HG03025 (cell line): ENCODE results near the gene PRRT3.

Source experiments
- ATAC-seq: cut with Tn5 transposase; IDR thresholded peaks from one replicate; pipeline ENCODE4 v1.9.1; 2021; ENCODE audit warnings: mild to moderate bottlenecking, moderate library complexity; ENCODE audit not compliant: unreplicated experiment, low FRiP score

Gene PRRT3

GRCh38 chr3:9928158-9928557 is 24.1 kb downstream of the PRRT3 start:
- ATAC-seq: no peak

- ATAC-seq: no peak
These were observed 33.8 kb downstream of the PRRT3 start for GRCh38 chr3:9918261-9919038.

GRCh38 chr3:9917820-9918219 is 34.4 kb downstream of the PRRT3 start:
- no peak for ATAC-seq

DNA sequence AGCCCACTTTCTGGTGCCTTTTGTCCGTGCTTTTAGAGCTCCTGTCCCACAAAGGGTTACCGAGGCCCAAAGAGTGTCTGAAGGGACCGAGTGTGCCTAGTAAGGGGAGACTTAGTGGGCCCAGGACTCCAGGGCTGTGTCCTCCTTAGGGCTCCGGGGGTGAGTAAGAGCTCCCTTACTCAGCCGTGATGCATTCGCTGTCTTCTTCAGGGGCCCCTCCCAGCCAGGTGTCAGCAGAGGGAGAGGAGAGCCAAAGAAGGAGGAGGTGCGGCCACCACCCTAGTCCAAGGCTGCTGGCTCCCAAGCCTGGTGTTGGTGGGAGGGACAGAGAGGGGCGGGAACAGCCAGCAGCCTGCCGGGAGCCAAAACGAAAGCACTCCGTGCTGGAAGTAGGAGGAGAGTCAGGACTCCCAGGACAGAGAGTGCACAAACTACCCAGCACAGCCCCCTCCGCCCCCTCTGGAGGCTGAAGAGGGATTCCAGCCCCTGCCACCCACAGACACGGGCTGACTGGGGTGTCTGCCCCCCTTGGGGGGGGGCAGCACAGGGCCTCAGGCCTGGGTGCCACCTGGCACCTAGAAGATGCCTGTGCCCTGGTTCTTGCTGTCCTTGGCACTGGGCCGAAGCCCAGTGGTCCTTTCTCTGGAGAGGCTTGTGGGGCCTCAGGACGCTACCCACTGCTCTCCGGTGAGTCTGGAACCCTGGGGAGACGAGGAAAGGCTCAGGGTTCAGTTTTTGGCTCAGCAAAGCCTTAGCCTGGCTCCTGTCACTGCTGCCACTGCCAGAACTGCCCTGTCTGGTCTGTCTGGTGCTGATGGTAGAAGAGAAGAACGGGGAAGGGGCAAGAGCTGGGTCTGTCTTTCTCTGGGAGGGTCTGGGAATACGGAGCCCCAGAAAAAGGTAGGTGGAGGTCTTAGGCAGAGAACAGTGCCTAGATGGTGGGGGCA is 35.2 kb downstream of the PRRT3 start, which contains the start of gene IL17RC:
Gene IL17RC, plus strand, starts transcription at position 365 of the 947 bp plus-strand sequence. Its CDS starts 218 bp downstream, at position 583.
- ATAC-seq: no peak

- no peak for ATAC-seq
These were observed 35.9 kb downstream of the PRRT3 start for GRCh38 chr3:9916346-9916733.

DNA sequence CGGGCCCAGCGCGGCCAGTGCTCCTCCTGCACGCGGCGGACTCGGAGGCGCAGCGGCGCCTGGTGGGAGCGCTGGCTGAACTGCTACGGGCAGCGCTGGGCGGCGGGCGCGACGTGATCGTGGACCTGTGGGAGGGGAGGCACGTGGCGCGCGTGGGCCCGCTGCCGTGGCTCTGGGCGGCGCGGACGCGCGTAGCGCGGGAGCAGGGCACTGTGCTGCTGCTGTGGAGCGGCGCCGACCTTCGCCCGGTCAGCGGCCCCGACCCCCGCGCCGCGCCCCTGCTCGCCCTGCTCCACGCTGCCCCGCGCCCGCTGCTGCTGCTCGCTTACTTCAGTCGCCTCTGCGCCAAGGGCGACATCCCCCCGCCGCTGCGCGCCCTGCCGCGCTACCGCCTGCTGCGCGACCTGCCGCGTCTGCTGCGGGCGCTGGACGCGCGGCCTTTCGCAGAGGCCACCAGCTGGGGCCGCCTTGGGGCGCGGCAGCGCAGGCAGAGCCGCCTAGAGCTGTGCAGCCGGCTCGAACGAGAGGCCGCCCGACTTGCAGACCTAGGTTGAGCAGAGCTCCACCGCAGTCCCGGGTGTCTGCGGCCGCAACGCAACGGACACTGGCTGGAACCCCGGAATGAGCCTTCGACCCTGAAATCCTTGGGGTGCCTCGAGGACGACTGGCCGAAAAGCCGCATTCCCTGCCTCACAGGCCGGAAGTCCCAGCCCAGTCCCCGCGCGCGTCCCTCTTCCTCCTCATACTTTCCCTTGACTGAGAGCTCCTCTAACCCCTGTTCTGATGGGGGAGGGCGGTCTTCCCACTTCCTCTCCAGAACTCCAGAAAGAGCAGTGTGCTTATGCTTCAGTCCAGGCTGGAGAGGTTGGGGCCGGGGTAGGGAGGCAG is 36.7 kb downstream of the PRRT3 start:
- ATAC-seq: no peak

DNA sequence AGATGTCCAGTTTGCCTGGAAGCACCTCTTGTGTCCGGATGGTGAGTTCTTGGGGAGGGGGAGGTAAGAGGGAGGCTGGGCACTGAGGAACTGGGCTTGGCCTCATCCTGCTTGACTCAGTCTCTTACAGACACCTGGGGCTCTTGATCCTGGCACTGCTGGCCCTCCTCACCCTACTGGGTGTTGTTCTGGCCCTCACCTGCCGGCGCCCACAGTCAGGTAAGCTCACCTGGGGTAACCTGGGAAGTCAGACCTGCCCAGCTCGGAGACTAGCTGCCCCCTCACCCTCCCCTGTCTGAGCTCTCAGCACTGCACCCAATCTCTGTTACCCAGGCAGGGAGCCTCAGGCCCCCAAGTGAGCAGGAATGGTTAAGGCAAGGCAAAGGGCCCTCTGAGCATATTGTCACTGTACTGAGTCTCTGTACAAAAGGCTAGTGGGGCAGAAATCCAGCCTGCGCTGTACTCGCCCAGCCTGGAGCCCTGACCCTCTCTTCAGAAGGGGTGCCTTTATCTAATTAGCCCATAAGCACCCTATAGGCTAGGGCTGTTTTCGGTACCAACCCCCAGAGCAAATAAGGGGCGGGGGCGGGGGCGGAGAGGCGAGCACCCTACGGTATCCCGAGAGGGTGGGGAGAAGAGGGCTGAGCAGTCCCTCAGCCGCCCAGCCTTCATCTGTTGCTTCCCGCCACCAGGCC is 37.5 kb downstream of the PRRT3 start:
- no peak for ATAC-seq

DNA sequence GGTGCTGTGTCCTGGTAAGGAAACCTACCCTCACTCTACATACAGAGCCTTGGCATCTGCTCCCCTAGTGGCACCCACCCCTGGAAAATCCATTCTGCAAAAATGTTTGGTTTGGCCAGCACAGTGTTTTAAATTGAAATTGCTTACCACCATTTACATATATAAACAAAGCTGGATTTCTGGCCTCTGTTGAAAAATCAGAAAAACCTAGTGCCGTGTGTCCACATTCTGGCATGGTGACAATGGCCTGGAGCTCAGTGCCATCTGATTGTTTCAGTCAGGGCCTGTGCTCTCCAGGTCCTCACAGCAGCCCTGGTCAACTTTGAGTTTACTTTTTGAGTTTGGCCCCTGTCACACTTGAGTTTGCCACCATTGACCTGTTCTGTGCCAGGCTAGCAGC is 38.2 kb downstream of the PRRT3 start:
- ATAC-seq: no peak

DNA sequence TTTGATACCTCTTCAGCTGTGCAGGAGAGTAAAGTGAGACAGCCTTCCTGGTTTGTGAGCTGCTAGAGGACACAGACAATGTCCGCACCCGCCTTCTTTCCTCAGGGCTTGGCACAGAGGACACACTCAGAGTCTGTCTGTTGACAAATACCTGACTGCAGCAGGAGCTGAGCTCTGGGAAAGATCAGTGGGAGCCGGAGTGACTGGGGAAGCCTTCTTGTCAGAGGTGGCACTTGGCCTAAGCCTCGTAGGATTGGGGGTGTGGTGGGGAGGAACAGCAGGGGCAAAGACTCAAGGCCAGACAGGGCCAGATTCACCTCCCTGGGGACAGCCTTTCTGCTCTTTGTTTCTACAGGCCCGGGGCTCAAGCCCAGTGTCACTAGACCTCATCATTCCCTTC is 38.6 kb downstream of the PRRT3 start:
- no peak for ATAC-seq

GRCh38 chr3:9912294-9912935 is 39.8 kb downstream of the PRRT3 start:
- ATAC-seq: no peak

DNA sequence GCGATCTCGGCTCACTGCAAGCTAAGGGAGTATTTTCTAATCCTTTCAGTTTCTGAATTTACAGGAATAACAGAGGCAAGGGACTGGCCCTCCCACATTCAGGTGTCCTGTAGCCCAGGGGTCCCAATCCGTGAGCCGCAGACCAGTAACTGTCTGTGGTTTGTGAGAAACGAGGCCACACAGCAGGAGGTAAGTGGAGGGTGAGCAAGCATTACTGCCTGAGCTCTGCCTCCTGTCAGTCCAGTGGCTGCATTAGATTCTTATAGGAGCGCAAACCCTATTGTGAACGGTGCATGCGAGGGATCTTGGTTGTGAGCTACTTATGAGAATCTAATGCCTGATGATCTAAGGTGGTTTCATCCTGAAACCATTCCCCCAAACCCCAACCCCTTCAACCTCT is 40.3 kb downstream of the PRRT3 start:
- no peak for ATAC-seq

GRCh38 chr3:9909221-9910013 is 42.8 kb downstream of the PRRT3 start:
- ATAC-seq: no peak

- ATAC-seq: no peak
These were observed 43.9 kb downstream of the PRRT3 start for GRCh38 chr3:9908286-9908685.

GRCh38 chr3:9906480-9906879 is 45.7 kb downstream of the PRRT3 start:
- no peak for ATAC-seq

DNA sequence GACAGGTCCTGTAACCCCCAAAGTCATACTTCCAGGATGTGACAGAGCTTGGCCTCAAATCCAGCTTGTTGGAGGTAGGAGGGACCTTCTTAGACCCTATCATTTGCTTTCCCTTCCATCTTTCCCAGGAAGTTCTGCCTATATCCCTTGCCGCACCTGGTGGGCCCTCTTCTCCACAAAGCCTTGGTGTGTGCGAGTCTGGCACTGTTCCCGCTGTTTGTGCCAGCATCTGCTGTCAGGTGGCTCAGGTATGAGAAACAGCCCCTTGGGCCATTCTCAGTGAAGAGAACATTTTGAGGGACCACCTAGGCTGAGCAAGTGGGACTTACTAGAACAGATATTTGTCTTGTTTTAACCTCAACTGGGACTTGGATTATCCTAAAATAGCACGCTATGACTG is 48.3 kb downstream of the PRRT3 start:
- no peak for ATAC-seq

DNA sequence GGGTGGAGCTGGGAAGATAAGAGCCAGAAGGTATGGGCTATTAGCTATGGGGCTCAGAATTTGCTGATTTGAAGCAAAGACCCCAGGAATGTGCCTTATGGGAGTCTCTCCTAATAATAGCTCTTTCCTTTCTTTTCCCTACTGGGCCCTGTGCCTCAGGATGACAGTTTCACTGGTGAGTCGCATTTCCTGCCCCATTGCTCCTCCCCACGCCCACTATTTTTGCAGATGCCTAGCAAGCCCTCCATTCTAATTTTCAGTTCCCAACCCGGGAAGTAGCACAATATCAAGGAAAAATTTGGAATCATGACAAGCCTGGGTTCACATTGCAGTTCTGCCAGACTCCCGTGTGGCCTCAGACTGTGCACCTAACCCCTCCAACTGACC is 49.0 kb downstream of the PRRT3 start:
- no peak for ATAC-seq

GRCh38 chr3:9902372-9903237 is 49.6 kb downstream of the PRRT3 start, which contains the start of gene IL17RE:
TSS of gene IL17RE (plus strand) at chr3:9902848. CDS start at chr3:9902933, 85 bp downstream.
- ATAC-seq: no peak

DNA sequence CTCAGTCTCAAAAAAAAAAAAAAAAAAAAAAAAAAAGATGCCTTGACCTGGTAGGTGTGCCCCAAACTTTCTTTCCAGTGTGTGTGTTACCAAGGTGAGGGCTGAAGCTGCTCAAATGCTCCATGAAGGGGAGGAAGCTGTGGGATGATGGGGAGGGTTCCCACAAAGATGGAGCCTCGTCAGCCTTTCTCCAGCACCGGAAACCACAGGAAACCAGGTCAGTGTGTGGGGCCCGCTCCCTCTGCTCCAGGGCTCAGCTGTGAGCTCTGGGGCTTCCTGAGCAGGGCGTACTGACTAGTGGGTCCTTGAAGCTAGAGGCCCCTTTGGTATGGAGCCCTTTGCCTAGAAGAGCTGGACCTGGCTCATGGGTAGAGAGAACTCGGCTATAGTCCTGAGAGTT is 50.2 kb downstream of the PRRT3 start:
- ATAC-seq: no peak
